ENCODE measurements around the gene SLC15A2.
"Not testable (repeated sequence)": the region's sequence is repeated elsewhere in the genome, so short reads cannot be mapped to it uniquely, and the experiment has no call there.

Gene SLC15A2

DNA sequence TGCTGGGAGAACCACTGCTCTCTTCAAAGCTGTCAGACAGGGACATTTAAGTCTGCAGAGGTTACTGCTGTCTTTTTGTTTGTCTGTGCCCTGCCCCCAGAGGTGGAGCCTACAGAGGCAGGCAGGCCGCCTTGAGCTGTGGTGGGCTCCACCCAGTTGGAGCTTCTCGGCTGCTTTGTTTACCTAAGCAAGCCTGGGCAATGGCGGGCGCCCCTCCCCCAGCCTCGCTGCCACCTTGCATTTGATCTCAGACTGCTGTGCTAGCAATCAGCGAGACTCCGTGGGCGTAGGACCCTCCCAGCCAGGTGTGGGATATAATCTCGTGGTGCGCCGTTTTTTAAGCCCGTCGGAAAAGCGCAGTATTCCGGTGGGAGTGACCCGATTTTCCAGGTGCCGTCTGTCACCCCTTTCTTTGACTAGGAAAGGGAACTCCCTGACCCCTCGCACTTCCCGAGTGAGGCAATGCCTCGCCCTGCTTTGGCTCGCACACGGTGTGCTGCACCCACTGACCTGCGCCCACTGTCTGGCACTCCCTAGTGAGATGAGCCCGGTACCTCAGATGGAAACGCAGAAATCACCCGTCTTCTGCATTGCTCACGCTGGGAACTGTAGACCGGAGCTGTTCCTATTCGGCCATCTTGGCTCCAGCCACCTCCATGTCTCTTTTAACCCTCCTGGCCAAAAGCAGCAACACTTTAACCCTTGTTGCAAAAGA lies 44.1 kb downstream of the SLC15A2 start:
- DNase-seq, result not testable (repeated sequence)

DNA sequence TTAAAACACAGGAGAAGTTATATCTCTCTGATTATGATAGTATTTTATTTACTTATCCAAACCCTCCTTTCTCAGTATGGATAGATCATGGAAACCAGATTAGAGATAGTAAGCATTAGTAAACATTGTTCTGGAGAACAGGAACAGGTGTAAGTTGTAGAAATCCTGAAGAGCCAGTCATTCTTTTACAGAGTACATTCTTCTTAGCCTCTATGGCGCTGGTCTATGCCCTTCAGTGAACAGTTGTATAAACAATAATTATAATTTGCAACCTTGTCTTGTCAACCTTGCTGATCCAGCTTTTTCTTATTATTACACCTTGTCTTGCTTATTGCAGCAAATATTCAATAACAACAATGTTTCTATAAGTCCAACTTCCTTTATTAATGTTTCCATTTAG lies 47.4 kb downstream of the SLC15A2 start:
- DNase-seq, result no peak

DNA sequence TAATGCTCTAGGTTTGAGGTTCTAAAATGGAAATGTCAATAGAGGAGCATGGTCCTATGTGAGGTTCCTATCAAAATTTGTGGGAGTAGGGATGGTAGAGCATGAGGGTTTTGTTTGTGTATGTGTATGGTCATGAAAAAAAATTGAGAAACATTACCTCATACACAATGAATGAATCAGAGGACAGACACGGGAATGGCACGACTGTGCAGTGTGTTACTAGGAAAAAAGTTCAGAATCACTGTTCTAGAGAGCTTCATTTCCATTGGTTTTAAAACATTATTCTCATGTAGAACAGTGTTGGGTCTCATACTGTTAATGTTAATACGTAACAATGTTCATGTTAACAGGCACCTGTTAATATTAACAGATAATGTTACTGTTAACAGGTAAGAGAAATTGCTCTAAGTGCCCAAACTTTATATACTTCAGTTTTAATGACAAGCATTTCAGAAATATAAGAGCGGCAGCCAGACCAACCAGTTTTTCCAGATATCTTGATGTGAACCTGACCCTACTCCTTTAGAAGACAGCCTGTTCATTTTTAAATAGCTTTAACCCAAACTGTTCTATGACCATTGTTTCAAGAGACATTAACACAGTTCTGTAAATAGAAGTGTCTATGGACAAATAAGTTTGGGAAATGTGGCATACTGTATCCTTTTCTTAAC lies 48.0 kb downstream of the SLC15A2 start:
- no peak for DNase-seq

DNA sequence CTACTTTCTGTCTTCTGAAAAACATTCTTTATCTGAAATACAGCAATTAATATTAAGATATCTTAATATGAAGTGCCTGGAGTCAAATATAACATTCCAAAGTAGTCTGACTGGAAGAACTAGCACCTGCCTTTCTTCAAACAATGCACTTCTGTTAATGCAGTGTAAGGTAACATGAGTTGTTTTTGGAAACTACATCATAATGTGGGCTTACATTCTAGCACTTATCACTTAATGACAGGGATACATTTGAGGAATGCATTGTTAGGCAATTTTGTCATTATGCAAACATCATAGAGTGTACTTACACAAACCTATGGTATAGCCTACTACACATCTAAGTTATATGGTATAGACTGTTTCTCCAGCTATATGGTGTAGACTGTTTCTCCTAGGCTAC lies 49.2 kb downstream of the SLC15A2 start:
- DNase-seq, result no peak

DNA sequence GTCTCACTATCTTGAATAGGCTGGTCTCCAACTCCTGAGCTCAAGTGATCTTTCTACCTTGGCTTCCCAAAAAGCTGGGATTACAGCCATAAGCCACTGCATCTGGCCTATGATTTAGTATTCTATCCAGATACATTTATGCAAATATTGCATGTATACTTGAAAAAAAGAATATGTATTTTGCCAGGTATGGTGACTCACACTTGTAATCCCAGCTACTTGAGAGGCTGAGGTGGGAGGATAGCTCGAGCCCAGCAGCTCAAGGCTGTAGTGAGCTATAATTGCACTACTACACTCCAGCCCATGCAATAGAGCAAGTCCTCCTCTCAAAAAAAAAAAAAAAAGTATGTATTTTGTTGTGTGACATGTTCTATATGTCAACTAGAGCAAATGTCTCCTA lies 54.4 kb downstream of the SLC15A2 start:
- no peak for DNase-seq

DNA sequence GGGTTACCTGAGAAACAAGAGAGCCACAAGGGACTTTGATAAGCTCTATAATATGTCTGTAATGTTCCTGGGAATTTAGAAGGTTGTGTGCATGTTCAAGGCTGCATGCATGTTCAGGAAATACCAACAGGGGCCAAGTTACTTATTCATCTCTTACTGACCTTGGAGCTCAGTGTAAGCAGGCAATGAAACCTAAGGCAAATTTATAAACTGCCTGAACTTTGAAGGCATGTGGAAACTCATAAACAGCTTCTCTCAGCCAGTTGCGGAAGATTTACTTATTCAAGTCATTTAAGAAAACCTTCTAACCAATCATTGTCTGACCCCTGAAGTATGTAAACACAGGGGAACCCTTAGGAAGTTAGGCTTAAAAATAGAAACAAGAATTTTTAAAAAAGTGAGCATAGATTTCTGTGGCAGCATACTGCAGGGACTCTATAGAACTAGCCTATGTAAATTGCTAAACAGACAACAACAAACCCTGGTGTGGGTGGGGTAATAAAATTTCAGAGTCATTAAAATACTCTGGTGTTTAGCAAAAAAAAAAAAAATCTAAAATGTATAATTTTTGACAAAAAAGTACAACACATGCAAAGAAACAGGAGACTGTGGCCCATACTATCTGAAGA lies 57.2 kb downstream of the SLC15A2 start:
- no peak for DNase-seq

DNA sequence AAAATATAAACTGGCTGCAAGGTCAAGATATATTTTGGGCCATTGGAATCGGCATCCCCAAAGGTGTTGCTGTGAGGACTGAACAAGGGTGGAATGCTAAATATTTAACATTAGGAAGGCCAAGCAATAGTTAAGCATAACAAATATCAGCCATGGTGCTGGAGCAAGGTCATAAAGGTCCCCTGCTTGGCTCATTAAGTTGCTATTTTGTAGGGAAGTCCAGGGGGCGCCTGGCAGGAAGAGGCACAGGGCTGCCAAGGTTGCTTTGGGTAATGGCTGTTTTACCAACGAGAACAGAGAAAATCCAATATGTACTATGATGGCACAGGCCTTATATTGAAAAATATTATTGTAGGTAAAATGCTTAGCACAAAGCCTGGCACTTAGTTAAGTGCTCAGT lies 62.2 kb downstream of the SLC15A2 start:
- no peak for DNase-seq

DNA sequence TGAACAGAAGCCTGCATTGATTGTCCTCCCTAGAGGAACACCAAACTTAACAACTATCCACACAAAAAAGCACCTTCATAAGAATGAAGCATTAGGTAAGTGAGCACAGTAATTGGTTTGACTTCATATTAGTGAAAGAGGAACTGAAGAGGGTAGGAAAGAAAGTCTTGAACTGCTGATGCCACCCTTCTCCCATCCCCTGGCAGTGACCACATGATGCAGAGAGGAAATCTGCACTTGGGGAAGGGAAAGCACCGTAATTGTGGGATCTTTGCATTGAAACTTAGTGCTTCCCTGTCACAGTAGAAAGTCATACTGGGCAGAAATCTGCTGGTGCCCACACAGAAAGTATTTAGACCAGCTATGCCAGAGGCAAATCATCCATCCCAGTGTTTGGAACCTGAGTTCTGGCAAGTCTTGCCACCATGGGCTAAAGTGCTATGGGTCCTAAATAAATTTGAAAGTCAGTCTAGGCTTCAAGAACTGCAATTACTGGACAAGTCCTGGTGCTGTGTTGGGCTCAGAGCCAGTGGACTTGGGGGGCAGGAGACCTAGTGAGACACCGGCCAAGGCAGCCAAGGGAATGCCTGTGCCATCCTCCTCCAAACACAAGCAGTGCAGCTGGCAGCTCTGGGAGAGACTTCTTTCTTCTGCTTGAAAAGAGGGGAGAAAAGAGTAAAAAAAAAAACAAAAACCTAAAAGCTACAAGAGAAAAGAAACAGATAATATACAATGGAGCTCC lies 63.6 kb downstream of the SLC15A2 start:
- DNase-seq, result no peak

DNA sequence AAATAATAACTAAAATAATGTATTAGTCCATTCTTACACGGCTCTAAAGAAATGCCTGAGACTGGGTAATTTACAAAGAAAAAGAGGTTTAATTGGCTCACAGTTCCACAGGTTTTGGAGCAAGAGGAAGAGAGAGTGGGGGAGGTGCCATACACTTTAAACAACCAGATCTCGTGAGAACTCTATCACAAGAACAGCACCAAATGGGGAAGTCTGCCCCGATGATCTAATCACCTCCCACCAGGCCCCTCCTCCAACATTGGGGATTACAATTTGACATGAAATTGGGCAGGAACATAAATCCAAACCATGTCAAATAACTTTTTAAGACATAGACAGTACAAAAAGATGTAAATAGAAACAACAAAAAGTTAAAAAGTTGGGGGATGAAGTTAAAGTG lies 64.6 kb downstream of the SLC15A2 start:
- DNase-seq, result no peak

DNA sequence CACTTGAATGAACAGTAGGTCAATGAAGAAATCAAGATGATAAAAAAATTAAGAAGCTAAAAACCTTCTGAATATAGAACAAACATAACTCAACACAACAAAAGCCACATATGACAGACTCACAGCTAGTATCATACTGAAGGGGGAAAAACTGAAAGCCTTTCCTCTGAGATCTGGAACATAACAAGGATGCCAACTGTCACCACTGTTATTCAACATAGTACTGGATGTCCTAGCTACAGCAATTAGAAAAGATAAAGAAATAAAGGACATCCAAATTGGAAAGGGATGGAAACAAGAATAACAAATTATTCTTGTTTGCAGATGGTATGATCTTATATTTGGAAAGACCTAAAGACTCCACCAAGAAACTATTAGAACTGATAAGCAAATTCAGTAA lies 67.1 kb downstream of the SLC15A2 start:
- no peak for DNase-seq

DNA sequence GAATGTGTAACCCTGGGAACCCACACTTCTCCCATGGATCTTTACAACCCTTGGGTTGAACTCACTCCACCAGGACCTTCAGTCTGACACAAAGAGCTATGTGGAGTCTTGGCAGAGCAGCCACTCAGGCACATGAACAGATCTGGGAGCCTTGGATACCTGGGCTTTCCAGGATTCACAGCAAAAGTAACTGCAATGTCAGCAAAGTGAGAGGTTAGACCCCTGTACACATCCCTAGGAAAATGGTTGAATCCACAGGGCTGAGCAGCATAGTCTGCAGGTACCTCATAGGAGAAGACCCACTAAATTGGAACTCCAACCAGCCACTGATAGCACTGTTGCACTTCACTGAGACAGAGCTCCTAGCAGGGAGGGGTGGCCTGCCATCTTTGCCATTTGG lies 68.2 kb downstream of the SLC15A2 start:
- no peak for DNase-seq

DNA sequence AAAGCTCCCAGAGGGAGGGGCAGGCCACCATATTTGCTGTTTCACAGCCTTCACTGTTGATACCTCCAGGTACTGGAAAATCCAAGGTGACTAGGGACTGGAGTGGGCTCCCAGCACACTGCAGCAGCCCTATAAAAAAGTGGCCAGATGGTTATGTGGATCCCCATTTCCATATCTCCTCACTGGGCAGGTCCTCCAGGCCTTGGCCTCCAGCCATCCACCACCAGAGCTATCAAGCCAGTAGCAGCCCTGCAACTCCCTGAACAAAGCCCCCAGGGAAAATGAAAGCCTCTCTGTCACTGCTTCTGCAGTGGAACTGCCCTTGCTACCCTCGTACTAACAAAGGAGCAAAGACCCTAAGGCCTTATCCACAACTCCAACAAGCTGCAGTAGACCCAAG lies 69.4 kb downstream of the SLC15A2 start:
- no peak for DNase-seq

DNA sequence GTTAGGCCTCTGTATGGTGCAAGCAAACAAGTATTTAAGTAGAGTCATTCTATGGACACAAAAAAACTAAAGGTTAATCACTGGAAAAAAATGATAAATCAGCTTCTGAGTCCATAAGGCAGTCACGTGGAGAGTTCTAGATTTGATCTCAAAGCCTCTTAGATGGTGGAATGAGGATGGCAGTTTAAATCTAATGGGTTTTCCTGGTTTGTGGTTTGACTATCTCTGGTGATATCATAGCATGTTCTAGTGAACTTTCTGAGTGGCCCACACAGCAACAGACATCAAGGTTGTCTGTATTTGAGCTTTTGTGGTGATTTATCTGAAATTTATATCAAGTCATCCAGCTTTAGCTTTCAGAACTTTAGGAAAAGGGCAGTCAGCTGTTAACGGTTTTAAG lies 75.4 kb downstream of the SLC15A2 start:
- no peak for DNase-seq

DNA sequence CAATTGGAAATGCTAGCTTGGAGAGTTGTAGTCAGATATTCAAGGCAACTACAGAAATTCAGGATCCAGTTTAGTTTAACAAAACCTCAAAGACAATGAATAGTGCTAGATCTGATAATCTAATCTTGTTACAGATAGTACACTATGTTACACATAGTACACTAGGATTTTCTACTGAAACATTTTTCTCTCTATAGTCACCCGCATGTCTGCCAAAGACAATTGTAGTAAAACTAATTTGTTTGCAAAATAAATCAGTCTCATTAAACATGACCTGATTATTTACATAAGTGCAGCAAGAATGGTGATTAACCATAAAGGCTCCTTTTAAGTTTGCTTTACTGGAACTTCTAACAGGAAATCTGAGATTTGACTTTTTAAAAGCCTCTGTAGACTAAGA lies 75.8 kb downstream of the SLC15A2 start:
- DNase-seq, result no peak

DNA sequence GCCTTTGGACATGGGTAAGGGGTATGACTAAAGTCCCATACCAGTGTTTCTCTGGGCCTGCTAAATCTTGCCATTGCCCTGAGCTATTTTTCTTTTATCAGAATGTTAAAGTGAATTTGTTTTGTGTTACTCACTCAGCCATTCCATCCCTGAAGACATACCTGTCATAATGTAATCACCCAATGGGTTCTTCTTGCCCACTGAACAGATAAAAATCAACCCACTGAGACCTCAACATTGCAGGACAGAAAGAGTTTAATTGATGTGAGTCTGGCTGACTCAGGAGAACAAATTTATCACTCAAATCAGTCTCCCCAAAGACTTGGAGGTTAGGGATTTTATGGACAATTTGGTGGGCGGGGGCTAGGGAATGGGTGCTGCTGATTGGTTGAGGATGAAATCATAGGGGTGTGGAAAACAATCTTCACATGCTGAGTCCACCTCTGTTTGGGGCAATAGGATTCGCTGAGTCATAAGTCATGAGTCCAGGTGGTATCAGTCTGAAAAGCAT lies 80.5 kb downstream of the SLC15A2 start:
- DNase-seq, result no peak

DNA sequence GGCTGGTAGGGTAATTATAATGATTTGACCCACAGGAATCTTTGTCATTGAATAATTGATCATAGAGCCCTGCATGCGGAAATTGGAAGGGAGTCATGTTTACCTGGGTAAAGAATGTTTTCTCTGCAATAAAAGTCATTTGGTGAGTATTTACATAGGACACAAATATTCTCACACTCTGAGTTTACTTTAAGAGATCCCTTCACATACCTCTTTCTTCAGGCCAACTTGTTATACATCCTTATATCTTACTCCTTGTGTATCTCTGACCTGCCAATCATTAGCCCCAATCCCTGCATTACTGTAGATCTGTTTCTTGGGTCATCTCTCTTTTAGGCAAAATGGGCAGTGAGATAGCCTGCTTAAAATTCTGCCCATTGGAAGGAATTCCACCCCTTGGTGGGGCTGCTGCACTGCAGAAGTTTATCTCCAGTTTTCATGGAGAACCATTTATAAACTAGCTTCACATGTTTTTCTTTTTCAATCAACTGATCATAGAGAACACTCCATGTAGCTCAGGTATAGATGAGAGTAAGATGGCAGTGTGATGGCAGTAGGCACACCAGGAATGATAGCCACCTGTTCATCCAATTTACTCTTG lies 81.6 kb downstream of the SLC15A2 start:
- no peak for DNase-seq

DNA sequence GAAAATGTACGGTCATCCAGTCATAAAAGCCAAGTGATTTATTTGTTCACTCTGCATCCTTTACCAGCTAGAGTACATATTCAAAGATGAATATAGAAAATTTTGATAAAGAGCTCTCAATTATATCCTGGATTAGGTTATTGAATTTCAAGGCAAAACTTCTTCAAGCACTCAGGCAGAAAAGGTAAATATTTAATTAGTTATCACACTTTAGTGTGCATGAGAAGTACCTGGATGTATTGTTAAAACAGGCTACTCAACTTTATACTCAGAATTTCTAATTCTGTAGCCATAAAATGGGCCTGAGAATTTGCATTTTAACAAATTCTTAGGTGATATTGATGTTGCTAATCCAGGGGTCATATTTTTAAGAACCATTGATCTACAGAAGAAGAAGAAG lies 82.5 kb downstream of the SLC15A2 start:
- no peak for DNase-seq

DNA sequence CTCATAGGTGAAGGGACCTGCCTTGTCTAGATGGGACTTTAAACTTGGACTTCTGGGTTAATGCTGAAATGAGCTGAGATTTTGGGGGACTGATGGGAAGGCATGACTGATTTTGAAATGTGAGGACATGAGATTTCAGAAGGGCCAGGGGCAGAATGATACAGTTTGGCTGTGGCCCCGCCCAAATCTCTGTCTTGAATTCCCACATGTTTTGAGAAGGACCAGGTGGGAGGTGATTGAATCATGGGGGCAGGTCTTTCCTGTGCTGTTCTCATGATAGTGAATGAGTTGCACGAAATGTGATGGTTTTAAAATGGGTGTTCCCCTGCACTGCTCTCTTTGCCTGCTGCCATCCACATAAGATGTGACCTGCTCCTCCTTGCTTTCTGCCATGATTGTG lies 85.0 kb downstream of the SLC15A2 start:
- DNase-seq, result no peak

DNA sequence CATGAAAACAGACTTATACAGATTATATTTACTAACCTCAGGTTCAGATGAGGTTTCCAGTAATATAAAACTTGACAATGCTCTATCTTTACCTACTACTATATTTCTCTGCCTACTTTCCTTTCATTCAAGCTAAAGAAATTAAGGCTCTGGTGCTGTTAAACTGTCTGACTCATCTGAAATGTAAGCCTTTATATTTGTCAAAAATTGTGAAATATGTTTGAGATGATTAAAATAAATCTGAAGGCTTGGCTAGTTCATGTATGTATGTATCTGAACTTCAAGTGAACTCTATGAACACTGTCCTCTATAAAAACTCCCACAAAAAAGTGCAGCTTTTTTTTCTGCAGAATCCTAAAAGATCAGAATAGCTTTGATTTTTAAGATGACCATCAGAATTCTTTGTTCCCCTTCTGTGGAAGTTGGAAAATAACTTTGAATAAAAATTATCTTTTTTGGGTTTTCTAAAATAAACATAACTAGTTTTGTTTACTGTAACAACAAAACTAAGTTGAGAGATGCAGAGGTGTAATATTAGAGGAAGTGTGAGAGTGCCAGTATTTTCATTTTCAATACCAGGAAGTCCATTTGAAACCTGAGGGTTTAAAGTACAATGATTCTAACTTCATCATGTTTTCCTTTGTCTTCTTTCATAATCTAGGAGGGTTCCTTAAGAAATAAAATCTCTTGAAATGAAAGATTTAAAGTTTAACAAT lies 85.7 kb downstream of the SLC15A2 start:
- no peak for DNase-seq

DNA sequence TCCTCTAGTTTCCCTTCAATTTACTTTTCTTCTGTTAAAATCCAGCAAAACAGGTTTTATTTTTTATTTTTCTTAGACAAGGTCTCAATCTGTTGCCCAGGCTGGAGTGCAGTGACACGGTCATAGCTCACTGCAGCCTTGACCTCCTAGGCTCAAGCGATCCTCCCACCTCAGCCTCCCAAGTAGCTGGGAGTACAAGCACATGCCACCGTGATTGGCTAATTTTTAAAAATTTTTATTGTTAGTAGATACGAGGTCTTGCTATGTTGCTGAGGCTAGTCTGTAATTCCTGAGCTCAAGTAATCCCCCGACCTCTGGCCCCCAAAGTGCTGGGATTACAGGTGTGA lies 86.2 kb downstream of the SLC15A2 start:
- no peak for DNase-seq

DNA sequence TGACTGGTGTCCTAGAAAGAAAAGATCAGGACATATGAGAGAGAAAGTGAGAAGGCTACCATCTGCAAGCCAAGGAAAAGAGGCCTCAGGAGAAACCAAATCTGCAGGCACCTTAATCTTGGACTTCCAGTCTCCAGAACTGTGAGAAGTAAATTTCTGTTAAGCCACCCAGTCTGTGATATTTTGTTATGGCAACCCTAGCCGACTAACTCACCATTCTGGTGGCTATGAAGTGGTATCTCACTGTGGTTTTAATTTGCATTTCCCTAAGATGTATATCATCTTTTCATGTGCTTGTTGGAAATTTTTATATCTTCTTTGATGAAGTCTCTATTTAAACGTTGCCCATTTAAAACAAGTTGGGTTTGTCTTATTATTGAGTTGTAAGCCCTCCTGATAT lies 87.3 kb downstream of the SLC15A2 start:
- DNase-seq, result no peak

DNA sequence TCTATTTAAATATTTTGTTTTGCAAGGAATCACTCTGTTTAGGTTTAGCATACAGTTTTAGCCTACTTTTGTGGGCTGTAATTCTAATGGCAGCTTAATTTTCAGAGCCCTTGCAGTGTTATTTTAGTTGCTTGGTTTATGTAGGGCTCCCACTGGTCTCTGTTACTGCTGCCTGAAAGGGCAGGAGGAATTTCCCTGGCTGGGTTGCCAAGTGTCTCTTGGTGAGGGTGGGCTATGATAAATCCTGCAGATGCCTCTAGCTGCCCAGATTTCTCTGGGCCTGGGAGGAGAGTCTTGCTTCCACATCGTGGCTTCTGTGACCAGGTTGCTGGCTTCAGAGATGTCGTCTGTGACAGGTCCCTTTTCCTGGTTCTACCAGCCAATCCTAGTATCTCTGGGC lies 91.6 kb downstream of the SLC15A2 start:
- no peak for DNase-seq

DNA sequence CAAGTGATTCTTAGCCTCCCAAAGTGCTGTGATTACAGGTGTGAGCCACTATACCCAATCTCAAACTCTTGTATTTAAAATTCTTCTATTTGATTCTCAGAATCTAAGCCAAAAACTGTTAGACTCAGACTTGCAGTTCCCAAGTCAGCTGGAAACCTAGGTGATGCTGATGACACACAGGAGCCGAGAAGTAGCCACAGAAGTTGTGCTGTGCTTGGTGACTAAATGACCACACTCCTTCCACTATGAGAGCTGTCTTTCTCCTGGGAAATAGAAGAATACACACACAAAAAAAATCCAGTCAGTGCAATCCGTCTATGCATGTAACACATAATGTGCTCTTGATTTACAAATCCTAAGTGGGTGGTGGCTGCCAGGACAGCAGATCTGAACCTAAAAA lies 93.9 kb downstream of the SLC15A2 start:
- no peak for DNase-seq

Measured in stimulated activated CD4-positive, alpha-beta T cell treated with anti-CD3 and anti-CD28 coated beads, Interleukin-4, amount 100 ng/mL, for 24 hours (primary cell).